T-helper 1 cell (primary cell): ENCODE results near the gene STAG3.
"Not testable (repeated sequence)": the region's sequence is repeated elsewhere in the genome, so short reads cannot be mapped to it uniquely, and the experiment has no call there.

Experiments
- DNase-seq, 5 donors: peaks; one replicate each; pipeline ENCODE4 v3.0.0-alpha.2; 2012 to 2020

The STAG3 gene

DNA sequence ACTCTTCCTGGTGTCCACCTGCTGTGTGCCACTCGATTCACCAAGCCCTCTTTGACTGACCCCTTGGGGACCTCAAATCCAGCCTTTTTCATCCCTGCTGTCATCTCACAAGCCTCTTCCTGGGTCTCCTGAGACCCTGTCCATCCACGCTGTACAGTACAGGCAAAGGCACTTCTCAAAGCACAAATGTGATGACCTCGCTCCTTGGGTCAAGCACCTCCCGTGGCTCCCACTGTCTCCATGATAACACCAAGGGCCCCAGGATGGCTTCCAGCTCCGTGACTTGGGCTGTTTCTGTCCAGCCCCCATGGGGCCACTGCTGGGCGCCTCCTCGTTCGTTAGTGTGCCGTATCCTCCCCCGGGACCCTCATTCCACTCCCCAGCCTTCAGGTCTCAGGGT lies 70.8 kb downstream of the STAG3 start:
- DNase-seq = no peak

DNA sequence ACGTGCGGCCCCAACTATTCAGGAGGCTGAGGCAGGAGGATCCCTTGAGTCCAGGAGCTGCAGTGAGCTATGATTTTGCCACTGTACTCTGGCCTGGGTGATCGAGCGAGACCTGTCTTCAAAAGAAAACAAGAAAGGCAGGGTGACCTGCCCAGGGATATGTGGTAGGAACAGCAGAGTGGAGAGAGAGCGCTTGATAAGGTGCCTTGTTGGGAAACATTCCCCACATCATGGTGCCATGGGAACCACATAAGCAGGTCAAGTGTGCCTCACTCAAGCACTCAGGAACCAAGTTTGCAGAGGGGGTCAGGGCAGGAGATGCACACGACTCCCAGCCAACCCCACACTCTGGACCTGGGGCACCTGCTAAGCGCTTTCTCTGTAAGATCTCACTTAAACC lies 79.3 kb downstream of the STAG3 start:
- no peak for DNase-seq

DNA sequence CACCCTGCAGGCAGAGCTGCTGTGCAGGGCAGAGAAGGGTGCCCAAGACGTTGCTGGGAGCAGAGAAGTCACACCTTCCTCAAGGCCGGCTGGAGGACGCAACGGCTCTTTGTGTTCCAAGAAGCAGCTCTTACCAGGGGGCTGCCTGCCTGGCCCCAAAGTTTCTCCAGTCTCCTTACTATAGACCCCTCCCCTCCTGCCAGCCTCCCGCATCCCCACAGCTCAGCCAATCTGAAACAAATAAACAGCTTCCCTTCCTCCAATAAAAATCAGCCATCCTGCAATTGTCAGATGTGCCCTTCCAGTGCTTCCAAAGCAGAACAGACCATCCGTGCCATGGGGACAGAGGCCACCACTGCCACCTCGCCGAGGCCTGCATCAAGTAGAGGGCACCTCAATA lies 82.3 kb downstream of the STAG3 start:
- not testable (repeated sequence) for DNase-seq

DNA sequence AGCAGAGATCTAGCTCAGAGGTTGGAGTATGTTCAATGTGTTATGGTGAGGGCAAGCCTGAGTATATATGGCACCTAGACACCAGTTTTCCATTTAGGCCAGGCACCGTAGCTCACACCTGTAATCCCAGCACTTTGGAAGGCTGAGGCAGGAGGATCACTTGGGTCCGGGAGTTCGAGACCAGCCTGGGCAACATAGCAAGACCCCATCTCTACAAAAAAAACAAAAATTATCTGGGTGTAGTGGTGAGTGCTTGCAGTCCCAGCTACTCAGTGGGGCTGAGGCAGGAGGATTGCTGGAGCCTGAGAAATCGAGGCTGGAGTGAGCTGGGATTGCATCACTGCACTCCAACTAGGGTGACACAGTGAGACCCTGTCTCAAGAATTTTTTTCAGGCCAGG lies 85.2 kb downstream of the STAG3 start:
- DNase-seq = not testable (repeated sequence)
